ENCODE data around the gene CXCL1.

GRCh38 chr4:73831569-73831968 is 37.6 kb upstream of the CXCL1 start:
- TF ChIP-seq CTCF (IDR thresholded peaks at IDR 0.05) (no peak), POLR2A (IDR thresholded peaks at IDR 0.05) (no peak)
